LoVo (cell line): ENCODE results near the gene ADGRG7.
A peak's percentile ranks its signal among the peaks of the same experiment; 100 is the strongest.

Experiments used
- DNase-seq: peaks from one replicate; pipeline ENCODE4 v3.0.0-alpha.2; 2016; ENCODE audit warnings: low spot score

ADGRG7 gene

GRCh38 chr3:100702082-100702979 is 92.9 kb downstream of the ADGRG7 start:
- no peak for DNase-seq

GRCh38 chr3:100702980-100703345 is 93.6 kb downstream of the ADGRG7 start:
- DNase-seq: no peak

- DNase-seq: no peak
These were observed 94.5 kb downstream of the ADGRG7 start for GRCh38 chr3:100703865-100704264.

GRCh38 chr3:100706365-100706764 is 97.0 kb downstream of the ADGRG7 start:
- DNase-seq: no peak

GRCh38 chr3:100708644-100708988 is 99.2 kb downstream of the ADGRG7 start:
- peak; percentile 19 for DNase-seq

- DNase-seq: peak; percentile 98
These were observed 99.8 kb downstream of the ADGRG7 start, which contains the start of gene TFG for GRCh38 chr3:100708989-100709841. TFG (plus strand) TSS chr3:100709494; CDS start chr3:100713686, 4,192 bp downstream.

- DNase-seq: peak; percentile 20
These were observed 100.5 kb downstream of the ADGRG7 start for GRCh38 chr3:100709842-100710260.

- DNase-seq: peak; percentile 63
These were observed 101.0 kb downstream of the ADGRG7 start for GRCh38 chr3:100710261-100710968.

- no peak for DNase-seq
These were observed 105.8 kb downstream of the ADGRG7 start for GRCh38 chr3:100715176-100715575.

GRCh38 chr3:100717063-100717462 is 107.7 kb downstream of the ADGRG7 start:
- DNase-seq: no peak

- DNase-seq: no peak
These were observed 108.5 kb downstream of the ADGRG7 start for GRCh38 chr3:100717637-100718487.

- no peak for DNase-seq
These were observed 109.7 kb downstream of the ADGRG7 start for GRCh38 chr3:100719136-100719535.

- DNase-seq: no peak
These were observed 111.0 kb downstream of the ADGRG7 start for GRCh38 chr3:100720426-100720825.

- no peak for DNase-seq
These were observed 116.6 kb downstream of the ADGRG7 start for GRCh38 chr3:100725935-100726513.

GRCh38 chr3:100726706-100727105 is 117.3 kb downstream of the ADGRG7 start:
- no peak for DNase-seq

GRCh38 chr3:100730524-100730923 is 121.1 kb downstream of the ADGRG7 start:
- no peak for DNase-seq

- no peak for DNase-seq
These were observed 123.0 kb downstream of the ADGRG7 start for GRCh38 chr3:100732435-100732834.

GRCh38 chr3:100737334-100737733 is 127.9 kb downstream of the ADGRG7 start:
- no peak for DNase-seq

- no peak for DNase-seq
These were observed 130.8 kb downstream of the ADGRG7 start for GRCh38 chr3:100740207-100740606.

- DNase-seq: no peak
These were observed 134.1 kb downstream of the ADGRG7 start for GRCh38 chr3:100743535-100743934.

- DNase-seq: no peak
These were observed 135.3 kb downstream of the ADGRG7 start for GRCh38 chr3:100744671-100745070.
